DOHH2 (cell line): ENCODE measurements around the gene IGF2BP3.

Source experiments
- H3F3A ChIP-seq: fragments of 200-600 bp; sonication (generic), shearing (Covaris generic); 2 replicates; pipeline ENCODE4 v1.6.0; 2016; ENCODE audit warnings: antibody characterized with exemption, mild to moderate bottlenecking; ENCODE audit not compliant: control insufficient read depth, insufficient read depth
- H3K27ac ChIP-seq: fragments of 200-600 bp; sonication (generic); 2 replicates; pipeline ENCODE4 v1.5.1; 2014; ENCODE audit warnings: low read depth, mild to moderate bottlenecking, low read length, moderate library complexity
- H3K27me3 ChIP-seq: fragments of 200-600 bp; sonication (generic); 2 replicates; pipeline ENCODE4 v1.6.1; 2014; ENCODE audit warnings: mild to moderate bottlenecking, low read length, mixed read lengths; ENCODE audit not compliant: control insufficient read depth
- H3K36me3 ChIP-seq: fragments of 200-600 bp; sonication (generic); 2 replicates; pipeline ENCODE4 v1.6.1; 2014; ENCODE audit warnings: mild to moderate bottlenecking, low read length, moderate library complexity, mixed read lengths; ENCODE audit not compliant: control insufficient read depth
- H3K4me1 ChIP-seq: fragments of 200-600 bp; sonication (generic); 2 replicates; pipeline ENCODE4 v1.6.1; 2014; ENCODE audit warnings: mild to moderate bottlenecking, low read length, mixed read lengths; ENCODE audit not compliant: control insufficient read depth
- H3K4me2 ChIP-seq: fragments of 200-600 bp; sonication (generic); 2 replicates; pipeline ENCODE4 v1.6.0; 2014; ENCODE audit warnings: mild to moderate bottlenecking, low read length, moderate library complexity
- H3K4me3 ChIP-seq: fragments of 200-600 bp; sonication (generic); 2 replicates; pipeline ENCODE4 v1.5.1; 2014; ENCODE audit warnings: mild to moderate bottlenecking, low read length, mixed read lengths
- H3K79me2 ChIP-seq: fragments of 200-600 bp; sonication (generic); 2 replicates; pipeline ENCODE4 v1.6.1; 2014; ENCODE audit warnings: mild to moderate bottlenecking, low read length, mixed read lengths; ENCODE audit not compliant: control insufficient read depth
- H3K9me2 ChIP-seq: fragments of 200-600 bp; sonication (generic); replicated peaks from 2 replicates; pipeline ENCODE4 v1.6.1; 2014; ENCODE audit warnings: mild to moderate bottlenecking, low read length, mixed read lengths; ENCODE audit not compliant: control insufficient read depth
- H3K9me3 ChIP-seq: fragments of 200-600 bp; sonication (generic); 2 replicates; pipeline ENCODE4 v1.6.1; 2014; ENCODE audit warnings: antibody characterized with exemption, low read length, mixed read lengths; ENCODE audit not compliant: control insufficient read depth, insufficient read depth
- H4K20me1 ChIP-seq: fragments of 200-600 bp; sonication (generic); 2 replicates; pipeline ENCODE4 v1.6.0; 2014; ENCODE audit warnings: low read depth, mild to moderate bottlenecking, antibody characterized with exemption, low read length, moderate library complexity; ENCODE audit not compliant: control insufficient read depth, insufficient read depth
- EZH2phosphoT487 ChIP-seq: fragments of 200-600 bp; sonication (generic); IDR thresholded peaks from 2 replicates; pipeline ENCODE4 v1.6.1; 2017; ENCODE audit warnings: borderline replicate concordance, mild to moderate bottlenecking, antibody characterized with exemption, low read length, moderate library complexity, mixed read lengths
- TF ChIP-seq, protein P1 (sequence below): fragments of 200-600 bp; sonication (generic); IDR thresholded peaks from one replicate; pipeline ENCODE4 v1.5.1; 2014; ENCODE audit warnings: antibody characterized with exemption, mild to moderate bottlenecking, low read depth, low read length; ENCODE audit not compliant: poor library complexity, severe bottlenecking

IGF2BP3 gene

DNA sequence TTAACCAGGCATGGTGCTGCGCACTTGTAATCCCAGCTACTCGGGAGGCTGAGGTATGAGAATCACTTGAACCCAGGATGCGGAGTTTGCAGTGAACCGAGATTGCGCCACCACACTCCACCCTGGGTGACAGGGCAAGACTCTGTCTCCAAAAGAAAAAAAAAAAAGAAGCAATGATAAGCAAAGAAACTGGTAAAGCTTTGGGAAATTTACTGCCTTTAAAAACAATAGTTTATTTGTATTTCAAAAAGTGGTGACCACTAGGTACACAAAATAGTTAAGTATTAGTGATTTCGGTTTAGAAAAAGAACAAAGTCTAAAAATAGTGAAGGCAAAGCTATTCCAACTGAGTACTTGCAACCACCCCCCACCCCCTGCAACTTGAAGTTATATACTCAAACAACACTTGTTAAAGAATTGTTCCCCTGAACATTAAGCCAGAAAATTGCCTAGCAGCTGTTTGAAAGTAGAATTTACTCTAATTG, 133.4 kb downstream of the IGF2BP3 start:
- H3K4me2 ChIP-seq = no peak overlapping the region
- H3K9me2 ChIP-seq = no peaks in the 10 kb centered on the region
- no peaks in the 10 kb centered on the region for H3K9me3 ChIP-seq
- H3K36me3 ChIP-seq = peaks cover 94% of the 10 kb centered on the region
- H3K79me2 ChIP-seq = no peaks in the 10 kb centered on the region
- no peaks in the 10 kb centered on the region for H3K27me3 ChIP-seq
- no peaks in the 10 kb centered on the region for H3K4me1 ChIP-seq
- TF ChIP-seq, protein P1, sequence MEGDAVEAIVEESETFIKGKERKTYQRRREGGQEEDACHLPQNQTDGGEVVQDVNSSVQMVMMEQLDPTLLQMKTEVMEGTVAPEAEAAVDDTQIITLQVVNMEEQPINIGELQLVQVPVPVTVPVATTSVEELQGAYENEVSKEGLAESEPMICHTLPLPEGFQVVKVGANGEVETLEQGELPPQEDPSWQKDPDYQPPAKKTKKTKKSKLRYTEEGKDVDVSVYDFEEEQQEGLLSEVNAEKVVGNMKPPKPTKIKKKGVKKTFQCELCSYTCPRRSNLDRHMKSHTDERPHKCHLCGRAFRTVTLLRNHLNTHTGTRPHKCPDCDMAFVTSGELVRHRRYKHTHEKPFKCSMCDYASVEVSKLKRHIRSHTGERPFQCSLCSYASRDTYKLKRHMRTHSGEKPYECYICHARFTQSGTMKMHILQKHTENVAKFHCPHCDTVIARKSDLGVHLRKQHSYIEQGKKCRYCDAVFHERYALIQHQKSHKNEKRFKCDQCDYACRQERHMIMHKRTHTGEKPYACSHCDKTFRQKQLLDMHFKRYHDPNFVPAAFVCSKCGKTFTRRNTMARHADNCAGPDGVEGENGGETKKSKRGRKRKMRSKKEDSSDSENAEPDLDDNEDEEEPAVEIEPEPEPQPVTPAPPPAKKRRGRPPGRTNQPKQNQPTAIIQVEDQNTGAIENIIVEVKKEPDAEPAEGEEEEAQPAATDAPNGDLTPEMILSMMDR = no peak
- no peak for TF ChIP-seq EZH2phosphoT487
- no peak overlapping the region for H3K27ac ChIP-seq
- H3K4me3 ChIP-seq = no peak overlapping the region
- 0 out of 2 replicates have a peak, but pooled peaks cover 6% of the 10 kb centered on the region for H4K20me1 ChIP-seq
- peaks cover 5% of the 10 kb centered on the region; the same call in 1 of the 2 replicates for H3F3A ChIP-seq

DNA sequence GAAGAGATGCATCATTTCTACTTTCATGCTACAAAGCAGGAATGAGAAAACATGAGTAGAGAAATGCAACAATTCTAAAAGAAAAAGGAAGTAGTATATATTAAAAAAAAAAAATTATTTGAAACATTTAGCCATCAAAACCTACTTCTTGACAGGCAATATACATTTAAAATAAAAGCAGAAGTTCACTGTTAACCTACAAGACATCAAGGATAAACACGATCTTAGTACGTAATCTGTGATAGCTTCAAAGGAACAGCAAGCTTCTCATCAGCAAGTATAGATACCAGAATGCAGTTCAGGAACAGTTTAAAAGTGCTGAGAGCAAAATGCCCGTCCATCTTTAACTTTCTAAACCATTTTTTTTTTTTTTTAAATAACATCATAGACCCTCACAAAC, 134.2 kb downstream of the IGF2BP3 start:
- no peak for TF ChIP-seq EZH2phosphoT487
- TF ChIP-seq, protein P1 = no peak

DNA sequence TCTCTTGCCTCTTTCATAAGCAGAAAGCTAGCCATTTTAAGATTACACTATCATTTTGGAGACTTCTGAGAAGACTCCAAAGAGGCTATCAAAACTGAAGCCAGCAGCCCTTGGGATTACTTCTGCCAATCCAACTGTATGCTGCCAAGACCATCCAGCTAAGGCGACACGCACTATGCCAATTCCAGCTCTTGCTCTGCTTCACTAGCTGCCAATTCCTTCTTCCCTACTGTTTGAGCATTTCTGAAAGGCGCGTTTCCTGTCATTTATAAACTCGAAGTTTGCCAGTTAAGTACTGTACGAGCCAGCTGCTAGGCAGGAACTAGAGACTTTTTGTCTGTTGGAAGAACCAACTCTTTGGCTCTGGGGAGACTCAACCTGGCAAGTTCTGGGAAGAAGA, 134.7 kb downstream of the IGF2BP3 start:
- 0 out of 2 replicates have a peak, but pooled peaks cover 6% of the 10 kb centered on the region for H4K20me1 ChIP-seq
- no peak for TF ChIP-seq EZH2phosphoT487
- TF ChIP-seq, protein P1 = no peak

More for the DNA sequence above, 134.2 kb downstream of the IGF2BP3 start:
- no peak overlapping the region for H3K4me3 ChIP-seq
- H3F3A ChIP-seq = peaks cover 5% of the 10 kb centered on the region; the same call in 1 of the 2 replicates
- no peak overlapping the region for H3K4me2 ChIP-seq
- H3K4me1 ChIP-seq = no peaks in the 10 kb centered on the region
- no peaks in the 10 kb centered on the region for H3K9me2 ChIP-seq
- H3K9me3 ChIP-seq = no peaks in the 10 kb centered on the region
- H3K27me3 ChIP-seq = no peaks in the 10 kb centered on the region
- H4K20me1 ChIP-seq = 0 out of 2 replicates have a peak, but pooled peaks cover 6% of the 10 kb centered on the region
- no peaks in the 10 kb centered on the region for H3K79me2 ChIP-seq
- H3K36me3 ChIP-seq = peaks cover 94% of the 10 kb centered on the region
- no peak overlapping the region for H3K27ac ChIP-seq

More for the DNA sequence above, 134.7 kb downstream of the IGF2BP3 start:
- no peaks in the 10 kb centered on the region for H3K4me1 ChIP-seq
- H3K4me2 ChIP-seq = no peak overlapping the region
- H3K9me2 ChIP-seq = no peaks in the 10 kb centered on the region
- H3K27me3 ChIP-seq = no peaks in the 10 kb centered on the region
- H3K79me2 ChIP-seq = no peaks in the 10 kb centered on the region
- no peaks in the 10 kb centered on the region for H3K9me3 ChIP-seq
- H3K36me3 ChIP-seq = peaks cover 96% of the 10 kb centered on the region
- H3K4me3 ChIP-seq = no peak overlapping the region
- no peak overlapping the region for H3K27ac ChIP-seq
- peaks cover 5% of the 10 kb centered on the region; the same call in 1 of the 2 replicates for H3F3A ChIP-seq
